ENCODE data around the gene CD81. TPM values are rescaled to one million over a fixed set of nuclear protein-coding genes. Genes with fewer than 3 reads are reported as not detected.

Gene CD81
- total and polyA plus RNA-seq, 2 donors (not counting 1 experiment from before 2014, with no cell fraction given), result 438 to 611 TPM

DNA sequence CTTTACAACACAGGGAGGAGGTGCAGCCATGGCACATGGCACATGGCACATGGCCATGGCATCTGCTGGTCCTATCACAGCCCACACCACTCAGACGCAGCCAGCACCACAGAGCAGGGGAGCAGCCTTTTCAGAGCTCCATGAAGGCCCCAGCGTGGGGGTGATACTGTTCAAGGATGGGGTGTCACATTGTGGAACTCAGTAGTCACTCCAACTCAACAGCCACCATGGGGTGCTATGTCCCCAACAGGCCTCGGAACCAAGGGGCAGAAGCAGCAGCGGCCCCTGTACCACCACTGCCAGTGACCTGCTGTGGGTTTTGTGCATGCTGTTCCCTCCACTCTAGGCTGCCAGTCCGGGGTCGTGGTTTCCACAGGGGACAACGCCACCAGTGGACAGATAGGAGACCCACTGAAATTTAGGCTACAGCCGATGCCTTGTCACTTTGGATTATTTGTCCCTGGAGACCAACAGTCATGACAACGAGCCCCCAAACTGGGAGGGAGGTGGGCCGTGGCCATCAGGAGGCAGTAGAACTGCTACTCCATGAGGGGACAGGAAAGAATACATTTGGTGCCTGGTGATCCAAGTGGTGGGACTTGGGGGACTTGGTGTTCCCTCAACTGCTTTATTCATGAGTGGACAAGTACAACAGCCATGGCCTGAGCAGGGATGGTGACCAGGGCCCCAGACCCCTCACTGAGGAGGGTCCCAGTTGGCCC is 30.4 kb upstream of the CD81 start:
- Histone ChIP-seq H3K36me3 (ENCODE audit: control insufficient read depth, insufficient read depth, low read length) (no peaks in the 10 kb centered on the region), H3K4me2 (ENCODE audit: extremely low read depth, insufficient read depth, low read length) (no peak overlapping the region), H3K9me3 (ENCODE audit: control insufficient read depth, insufficient read depth, low read depth, low read length) (no peaks in the 10 kb centered on the region), H3K27me3 (ENCODE audit: control insufficient read depth, insufficient read depth, low read length) (no peaks in the 10 kb centered on the region), H3K9ac (ENCODE audit: insufficient read depth, low read length) (no peak overlapping the region), H4K20me1 (ENCODE audit: control insufficient read depth, extremely low read depth, insufficient read depth, low read length) (no peaks in the 10 kb centered on the region), H3K4me3 (replicated peaks in 1 of 4; ENCODE audit: control extremely low read depth in 1 of 4, insufficient read depth in 1 of 4, low read depth in 3 of 4, low read length in 4 of 4) (no peak overlapping the region), H3K79me2 (ENCODE audit: control insufficient read depth, insufficient read depth, low read length) (no peaks in the 10 kb centered on the region), H3K27ac (ENCODE audit: insufficient read depth, low read length) (no peak overlapping the region), H2AFZ (ENCODE audit: low read length) (no peak overlapping the region), H3K4me1 (ENCODE audit: control insufficient read depth, extremely low read depth, insufficient read depth, low read length) (no peaks in the 10 kb centered on the region)
- DNase-seq (ENCODE audit: low read depth in 2 of 2), result no peak
- TF ChIP-seq CTCF (conservative IDR thresholded peaks at IDR 0.05 in 1 of 2, IDR thresholded peaks at IDR 0.05 in 1 of 2; ENCODE audit: low read depth in 1 of 2, low read length in 2 of 2) (no peak), EZH2 (IDR thresholded peaks at IDR 0.05; ENCODE audit: low read length, missing control alignments) (no peak)

GRCh38 chr11:2347308-2347830 is 29.7 kb upstream of the CD81 start:
- H3K9me3 ChIP-seq (ENCODE audit: control insufficient read depth, insufficient read depth, low read depth, low read length), result no peaks in the 10 kb centered on the region
- no peaks in the 10 kb centered on the region for H3K36me3 ChIP-seq (ENCODE audit: control insufficient read depth, insufficient read depth, low read length)
- DNase-seq (ENCODE audit: low read depth in 2 of 2), result no peak
- H3K4me3 ChIP-seq (replicated peaks in 1 of 4; ENCODE audit: control extremely low read depth in 1 of 4, insufficient read depth in 1 of 4, low read depth in 3 of 4, low read length in 4 of 4), result no peak overlapping the region
- no peak overlapping the region for H3K9ac ChIP-seq (ENCODE audit: insufficient read depth, low read length)
- no peaks in the 10 kb centered on the region for H3K27me3 ChIP-seq (ENCODE audit: control insufficient read depth, insufficient read depth, low read length)
- H3K4me2 ChIP-seq (ENCODE audit: extremely low read depth, insufficient read depth, low read length), result no peak overlapping the region
- no peak overlapping the region for H3K27ac ChIP-seq (ENCODE audit: insufficient read depth, low read length)
- TF ChIP-seq CTCF (conservative IDR thresholded peaks at IDR 0.05 in 1 of 2, IDR thresholded peaks at IDR 0.05 in 1 of 2; ENCODE audit: low read depth in 1 of 2, low read length in 2 of 2) (no peak), EZH2 (IDR thresholded peaks at IDR 0.05; ENCODE audit: low read length, missing control alignments) (no peak)
- H3K79me2 ChIP-seq (ENCODE audit: control insufficient read depth, insufficient read depth, low read length), result no peaks in the 10 kb centered on the region
- no peaks in the 10 kb centered on the region for H4K20me1 ChIP-seq (ENCODE audit: control insufficient read depth, extremely low read depth, insufficient read depth, low read length)
- H3K4me1 ChIP-seq (ENCODE audit: control insufficient read depth, extremely low read depth, insufficient read depth, low read length), result no peaks in the 10 kb centered on the region
- no peak overlapping the region for H2AFZ ChIP-seq (ENCODE audit: low read length)

GRCh38 chr11:2348986-2349385 is 28.1 kb upstream of the CD81 start:
- no peaks in the 10 kb centered on the region for H3K79me2 ChIP-seq (ENCODE audit: control insufficient read depth, insufficient read depth, low read length)
- TF ChIP-seq EZH2 (IDR thresholded peaks at IDR 0.05; ENCODE audit: low read length, missing control alignments) (no peak), CTCF (conservative IDR thresholded peaks at IDR 0.05 in 1 of 2, IDR thresholded peaks at IDR 0.05 in 1 of 2; ENCODE audit: low read depth in 1 of 2, low read length in 2 of 2) (no peak)
- H3K27ac ChIP-seq (ENCODE audit: insufficient read depth, low read length), result no peak overlapping the region
- no peaks in the 10 kb centered on the region for H3K27me3 ChIP-seq (ENCODE audit: control insufficient read depth, insufficient read depth, low read length)
- H3K4me2 ChIP-seq (ENCODE audit: extremely low read depth, insufficient read depth, low read length), result no peak overlapping the region
- H3K4me3 ChIP-seq (replicated peaks in 1 of 4; ENCODE audit: control extremely low read depth in 1 of 4, insufficient read depth in 1 of 4, low read depth in 3 of 4, low read length in 4 of 4), result no peak overlapping the region
- no peak overlapping the region for H3K9ac ChIP-seq (ENCODE audit: insufficient read depth, low read length)
- H3K36me3 ChIP-seq (ENCODE audit: control insufficient read depth, insufficient read depth, low read length), result no peaks in the 10 kb centered on the region
- H3K9me3 ChIP-seq (ENCODE audit: control insufficient read depth, insufficient read depth, low read depth, low read length), result no peaks in the 10 kb centered on the region
- H4K20me1 ChIP-seq (ENCODE audit: control insufficient read depth, extremely low read depth, insufficient read depth, low read length), result no peaks in the 10 kb centered on the region
- no peaks in the 10 kb centered on the region for H3K4me1 ChIP-seq (ENCODE audit: control insufficient read depth, extremely low read depth, insufficient read depth, low read length)
- peak; percentile 33 to 68 for DNase-seq (ENCODE audit: low read depth in 2 of 2)
- no peak overlapping the region for H2AFZ ChIP-seq (ENCODE audit: low read length)
